Measurements from ENCODE around the gene ARHGAP22. TPM values are rescaled to one million over a fixed set of nuclear protein-coding genes. Genes with fewer than 3 reads are reported as not detected.
"Not testable (repeated sequence)": the region's sequence is repeated elsewhere in the genome, so short reads cannot be mapped to it uniquely, and the experiment has no call there.

ARHGAP22 gene
- total RNA-seq, 1 experiment from 2014 or later: 2.1 TPM

DNA sequence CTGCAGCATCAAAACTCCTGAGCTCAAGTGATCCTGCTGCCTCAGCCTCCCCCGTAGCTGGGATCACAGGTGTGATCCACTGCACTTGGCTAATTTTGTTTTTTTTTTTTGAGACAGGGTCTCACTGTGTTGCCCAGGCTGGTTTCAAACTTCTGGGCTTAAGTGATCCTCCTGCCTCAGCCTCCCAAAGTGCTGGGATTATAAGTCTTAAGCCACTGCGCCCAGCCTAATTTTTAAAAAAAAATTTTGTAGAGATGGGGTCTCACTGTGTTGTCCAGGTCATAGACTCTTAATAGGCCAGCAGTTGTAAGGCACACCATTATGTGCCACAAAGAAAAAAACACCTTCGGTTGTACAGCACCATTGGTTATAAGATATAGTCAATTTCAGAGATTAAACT is 176.0 kb downstream of the ARHGAP22 start:
- no peak for DNase-seq (ENCODE audit: low spot score)

DNA sequence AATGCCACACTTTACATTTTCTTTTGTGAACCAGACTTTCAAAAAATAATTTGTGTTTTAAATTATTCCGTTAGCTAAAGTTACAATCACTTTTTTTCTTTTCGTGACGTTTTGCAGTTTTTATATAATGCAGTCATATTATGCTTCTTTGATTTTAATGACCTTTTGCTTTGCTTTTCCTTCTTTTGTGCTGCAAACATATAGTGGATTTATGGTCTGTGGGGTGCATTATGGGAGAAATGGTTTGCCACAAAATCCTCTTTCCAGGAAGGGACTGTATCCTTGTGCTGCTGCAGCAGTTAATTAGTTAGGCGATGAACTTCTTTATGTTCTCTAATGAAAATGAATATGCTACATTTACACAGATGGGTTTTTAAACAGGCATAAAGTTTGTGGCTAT is 181.0 kb downstream of the ARHGAP22 start:
- no peak for DNase-seq (ENCODE audit: low spot score)

GRCh38 chr10:48421862-48422261 is 183.0 kb downstream of the ARHGAP22 start:
- DNase-seq (ENCODE audit: low spot score): not testable (repeated sequence)

GRCh38 chr10:48419714-48420113 is 185.2 kb downstream of the ARHGAP22 start:
- DNase-seq (ENCODE audit: low spot score): no peak

GRCh38 chr10:48418189-48418788 is 186.6 kb downstream of the ARHGAP22 start:
- no peak for DNase-seq (ENCODE audit: low spot score)

DNA sequence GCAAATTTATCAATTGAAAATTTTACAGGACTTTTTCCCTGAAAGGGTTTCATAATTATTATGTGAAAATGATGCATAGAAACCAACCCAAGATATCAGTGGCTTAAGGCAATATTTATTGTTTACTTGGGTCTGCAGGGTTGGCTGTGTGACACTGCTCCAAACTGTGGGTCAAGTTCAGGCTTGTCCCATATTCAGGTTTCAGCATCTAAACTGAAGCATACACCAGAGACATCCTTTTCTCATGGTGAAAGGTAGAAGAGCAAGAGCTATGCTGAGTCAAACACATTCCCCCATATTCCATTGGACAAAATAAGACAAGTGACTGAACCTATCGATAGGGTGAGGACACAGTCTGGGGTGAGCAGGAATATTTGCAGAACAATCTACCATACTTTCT is 187.5 kb downstream of the ARHGAP22 start:
- no peak for DNase-seq (ENCODE audit: low spot score)

GRCh38 chr10:48416584-48417232 is 188.2 kb downstream of the ARHGAP22 start:
- DNase-seq (ENCODE audit: low spot score): no peak

DNA sequence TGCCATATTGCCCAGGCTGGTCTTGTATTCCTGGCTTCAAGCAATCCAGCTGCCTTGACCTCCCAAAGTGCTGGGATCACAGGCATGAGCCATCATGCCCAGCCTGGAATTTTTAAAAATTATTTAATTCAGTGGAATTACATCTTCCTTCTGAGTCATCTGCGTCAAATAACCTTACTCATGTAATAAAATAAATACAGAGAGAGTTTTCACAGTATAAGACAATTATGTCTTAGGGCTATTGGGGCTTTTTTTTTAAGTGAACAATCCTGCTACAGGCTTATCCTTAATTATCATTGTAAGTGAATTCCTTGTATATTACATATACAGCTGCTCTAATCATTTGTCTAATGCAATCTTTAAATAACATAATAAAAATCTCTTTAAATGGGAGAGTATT is 190.1 kb downstream of the ARHGAP22 start:
- no peak for DNase-seq (ENCODE audit: low spot score)

- DNase-seq (ENCODE audit: low spot score): no peak
Measured at GRCh38 chr10:48414160-48414559, 190.7 kb downstream of the ARHGAP22 start.

GRCh38 chr10:48412933-48413332 is 191.9 kb downstream of the ARHGAP22 start:
- no peak for DNase-seq (ENCODE audit: low spot score)

- no peak for DNase-seq (ENCODE audit: low spot score)
Measured at GRCh38 chr10:48412081-48412480, 192.8 kb downstream of the ARHGAP22 start.

GRCh38 chr10:48411510-48411909 is 193.4 kb downstream of the ARHGAP22 start:
- no peak for DNase-seq (ENCODE audit: low spot score)

GRCh38 chr10:48410503-48410902 is 194.4 kb downstream of the ARHGAP22 start:
- no peak for DNase-seq (ENCODE audit: low spot score)

GRCh38 chr10:48406658-48407057 is 198.2 kb downstream of the ARHGAP22 start:
- DNase-seq (ENCODE audit: low spot score): no peak

DNA sequence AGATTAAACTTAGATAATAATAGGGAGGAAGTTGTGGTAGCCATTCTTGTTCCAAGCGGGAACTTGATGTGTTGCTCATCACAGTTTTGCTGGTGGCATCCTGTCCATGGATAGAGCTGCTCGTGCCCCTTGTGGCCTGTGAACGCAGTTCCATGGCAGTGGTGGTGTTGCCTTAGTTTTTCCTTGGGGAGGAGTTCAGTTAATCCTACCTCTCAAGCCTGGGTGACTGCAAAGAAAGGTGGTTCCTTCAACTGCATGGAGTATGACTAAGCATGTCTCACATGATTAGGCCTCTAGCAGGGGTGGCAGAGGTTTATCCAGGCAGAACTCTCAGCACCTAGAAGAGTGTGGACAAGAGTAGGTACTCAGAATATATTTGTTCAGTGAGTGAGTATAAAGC is 198.7 kb downstream of the ARHGAP22 start:
- DNase-seq (ENCODE audit: low spot score): peak; percentile 87

GRCh38 chr10:48404646-48405045 is 200.2 kb downstream of the ARHGAP22 start:
- no peak for DNase-seq (ENCODE audit: low spot score)

DNA sequence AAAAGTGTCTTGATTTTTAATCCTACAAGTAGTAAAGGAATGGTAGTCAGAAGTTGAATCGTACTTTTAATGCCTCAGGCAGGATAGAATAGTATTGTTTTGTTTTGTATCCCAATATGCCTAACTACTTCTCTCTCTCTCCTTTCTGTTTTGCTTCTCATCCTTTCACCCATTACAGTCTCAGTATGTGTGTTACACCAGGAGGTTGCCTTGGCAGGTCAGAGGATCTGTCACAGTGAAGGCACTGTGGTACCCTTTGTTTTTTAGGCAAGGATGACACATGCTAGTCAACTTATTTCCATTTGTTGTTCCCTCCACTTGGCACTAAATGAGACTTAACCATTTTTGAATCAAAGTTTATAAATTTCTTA is 204.0 kb downstream of the ARHGAP22 start:
- no peak for DNase-seq (ENCODE audit: low spot score)

GRCh38 chr10:48400129-48400849 is 204.6 kb downstream of the ARHGAP22 start:
- peak; percentile 47 for DNase-seq (ENCODE audit: low spot score)

GRCh38 chr10:48399551-48399950 is 205.3 kb downstream of the ARHGAP22 start:
- no peak for DNase-seq (ENCODE audit: low spot score)

DNA sequence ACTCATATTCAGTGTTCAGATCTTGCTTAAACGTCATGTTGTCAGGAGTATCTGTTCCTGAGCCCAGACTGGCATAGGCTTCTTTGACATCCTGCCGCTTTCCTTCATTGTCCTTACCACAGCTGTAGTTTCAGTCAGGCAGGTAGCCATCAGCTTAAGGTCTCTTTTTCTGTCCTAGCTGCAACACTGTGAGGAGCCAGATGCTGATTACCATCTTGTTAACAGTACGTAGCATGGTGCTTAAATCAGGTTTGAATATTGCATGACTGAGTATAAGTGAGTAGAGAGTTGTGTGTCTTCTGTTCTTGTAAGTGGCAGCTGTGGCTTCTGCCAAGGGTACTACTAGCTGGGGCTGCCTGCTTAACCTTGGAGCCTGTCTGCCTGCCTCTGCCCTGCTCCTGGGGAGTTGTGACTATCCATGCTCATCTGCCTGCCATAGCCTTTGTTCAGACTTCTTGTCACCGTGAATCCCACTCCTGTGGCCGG is 205.8 kb downstream of the ARHGAP22 start:
- DNase-seq (ENCODE audit: low spot score): no peak

- DNase-seq (ENCODE audit: low spot score): no peak
Measured at GRCh38 chr10:48398261-48398660, 206.6 kb downstream of the ARHGAP22 start.

Measured in H4 (cell line).